Gastroesophageal sphincter (tissue), 4 donors: ENCODE results near the gene PARP16. TPM values are rescaled to one million over a fixed set of nuclear protein-coding genes. Genes with fewer than 3 reads are reported as not detected.

Experiments
- ATAC-seq: fragments of 150-250 bp; one replicate; pipeline ENCODE4 v1.9.1; 2016; ENCODE audit warnings: mild to moderate bottlenecking, moderate library complexity
- H3K27ac ChIP-seq, 4 donors: fragments of 200-600 bp; sonication (generic) in 3 of 4; 1 replicate in 3 of 4; 2 replicates in 1 of 4; pipeline ENCODE4 v1.5.1; 2016 to 2019
- H3K27me3 ChIP-seq: fragments of 200-600 bp; sonication (generic); one replicate; pipeline ENCODE4 v1.5.1; 2019
- H3K36me3 ChIP-seq, 2 donors: fragments of 200-600 bp; sonication (generic); one replicate each; pipeline ENCODE4 v1.5.1; 2019; ENCODE audit warnings: control low read depth in 1 of 2
- H3K4me1 ChIP-seq, 3 donors: fragments of 200-600 bp; sonication (generic); 1 replicate in 2 of 3; 2 replicates in 1 of 3; pipeline ENCODE4 v1.5.1; 2016 to 2019; ENCODE audit warnings: control low read depth in 2 of 3
- H3K4me3 ChIP-seq, 2 donors: fragments of 200-600 bp; sonication (generic); one replicate each; pipeline ENCODE4 v1.5.1; 2019; ENCODE audit warnings: mild to moderate bottlenecking in 1 of 2, moderate library complexity in 1 of 2
- H3K9me3 ChIP-seq, 3 donors: fragments of 200-600 bp; sonication (generic); one replicate each; pipeline ENCODE4 v1.5.1; 2017 to 2019; ENCODE audit warnings: control low read depth in 2 of 3
- CTCF ChIP-seq, 4 experiments: fragments of 200-600 bp in 2 of 4; fragments of 450-650 bp in 2 of 4; sonication (generic) in 1 of 4; IDR thresholded peaks; one replicate each; pipeline ENCODE4 v1.5.1; 2017 to 2019; ENCODE audit warnings: antibody characterized with exemption in 4 of 4, mild to moderate bottlenecking in 2 of 4, moderate library complexity in 2 of 4
- EP300 ChIP-seq: sonication (generic); formaldehyde crosslinking; IDR thresholded peaks from one replicate; pipeline ENCODE4 v1.6.1; 2017; ENCODE audit warnings: antibody characterized with exemption, mild to moderate bottlenecking
- POLR2A ChIP-seq, 2 donors: fragments of 450-650 bp; IDR thresholded peaks; one replicate each; pipeline ENCODE4 v1.6.1; 2017; ENCODE audit warnings: antibody characterized with exemption in 2 of 2, mild to moderate bottlenecking in 2 of 2, moderate library complexity in 1 of 2
- POLR2AphosphoS5 ChIP-seq: sonication (generic); formaldehyde crosslinking; IDR thresholded peaks from one replicate; pipeline ENCODE4 v1.6.1; 2017; ENCODE audit warnings: antibody characterized with exemption
- WGBS, 2 donors: methylation state at CpG; one replicate each; pipeline ENCODE4 v1.1.5; 2018; ENCODE audit warnings: low coverage in 1 of 2; 5-methylcytosine and 5-hydroxymethylcytosine counted together
- total RNA-seq, 4 donors: library from RNA; depleted of rRNA; stranded (reverse); fragments of >200 nt; gene quantifications; one replicate each; pipeline ENCODE4 v1.1.0, GENCODE V29; 2016

The PARP16 gene
- total RNA-seq, 4 donors from 2014 or later = 10.1 to 21.7 (median 14.1) TPM

GRCh38 chr15:65326818-65327217, 40.1 kb upstream of the PARP16 start:
- 50 to 75% methylated on average over 1 of the region's 2 CpGs for WGBS, 2 donors
- no peak for ATAC-seq

GRCh38 chr15:65326117-65326526, 39.4 kb upstream of the PARP16 start:
- peaks cover 0 to 6% (median 0%) of the 10 kb centered on the region in 3 donors for H3K4me1 ChIP-seq
- H3K36me3 ChIP-seq = no peaks in the 10 kb centered on the region
- TF ChIP-seq POLR2AphosphoS5 = no peak
- no peak for TF ChIP-seq CTCF (IDR thresholded peaks at IDR 0.05)
- no peak for TF ChIP-seq POLR2A (IDR thresholded peaks at IDR 0.05)
- no peak for TF ChIP-seq EP300
- WGBS, 2 donors = 60% methylated on average over 1 of the region's 12 CpGs; no CpG with 5 or more reads in 1 of the 2 donors
- no peak overlapping the region for H3K4me3 ChIP-seq
- H3K9me3 ChIP-seq = no peaks in the 10 kb centered on the region
- H3K27me3 ChIP-seq = no peaks in the 10 kb centered on the region
- H3K27ac ChIP-seq = no peak overlapping the region
- peak; percentile 68 for ATAC-seq

More at GRCh38 chr15:65326818-65327217, 40.1 kb upstream of the PARP16 start:
- H3K27ac ChIP-seq = no peak overlapping the region
- H3K9me3 ChIP-seq = no peaks in the 10 kb centered on the region
- H3K36me3 ChIP-seq = no peaks in the 10 kb centered on the region
- H3K4me1 ChIP-seq = peaks cover 0 to 6% (median 0%) of the 10 kb centered on the region in 3 donors
- no peaks in the 10 kb centered on the region for H3K27me3 ChIP-seq
- no peak for TF ChIP-seq CTCF (IDR thresholded peaks at IDR 0.05)
- TF ChIP-seq EP300 = no peak
- TF ChIP-seq POLR2A (IDR thresholded peaks at IDR 0.05) = no peak
- no peak for TF ChIP-seq POLR2AphosphoS5
- H3K4me3 ChIP-seq = no peak overlapping the region

GRCh38 chr15:65323071-65323511, 36.4 kb upstream of the PARP16 start:
- 3 to 5% methylated on average over 4 of the region's 9 CpGs for WGBS, 2 donors
- H3K27me3 ChIP-seq = no peaks in the 10 kb centered on the region
- TF ChIP-seq POLR2A (IDR thresholded peaks at IDR 0.05) = no peak
- TF ChIP-seq CTCF (IDR thresholded peaks at IDR 0.05) = no peak
- TF ChIP-seq POLR2AphosphoS5 = no peak
- TF ChIP-seq EP300 = no peak

GRCh38 chr15:65318870-65319356, 32.2 kb upstream of the PARP16 start:
- no peak overlapping the region for H3K4me3 ChIP-seq
- peak; percentile 95 for ATAC-seq
- H3K27ac ChIP-seq = no peak overlapping the region
- peaks cover 0 to 6% (median 0%) of the 10 kb centered on the region in 3 donors for H3K4me1 ChIP-seq
- peaks cover 4% of the 10 kb centered on the region for H3K27me3 ChIP-seq
- H3K36me3 ChIP-seq = no peaks in the 10 kb centered on the region
- H3K9me3 ChIP-seq = no peaks in the 10 kb centered on the region
- 0 to 33% methylated on average over 1 to 5 of the region's 5 CpGs for WGBS, 2 donors
- TF ChIP-seq EP300 (no peak), CTCF (IDR thresholded peaks at IDR 0.05) (peak in 3 of 4 experiments; percentile 93 to 96 (median 94))

More at GRCh38 chr15:65323071-65323511, 36.4 kb upstream of the PARP16 start:
- H3K9me3 ChIP-seq = no peaks in the 10 kb centered on the region
- no peak overlapping the region for H3K4me3 ChIP-seq
- H3K36me3 ChIP-seq = no peaks in the 10 kb centered on the region
- peaks cover 0 to 6% (median 0%) of the 10 kb centered on the region in 3 donors for H3K4me1 ChIP-seq
- no peak for ATAC-seq
- no peak overlapping the region for H3K27ac ChIP-seq

GRCh38 chr15:65312400-65312916, 25.8 kb upstream of the PARP16 start:
- 60 to 65% methylated on average over 11 of the region's 11 CpGs for WGBS, 2 donors
- no peak for ATAC-seq
- Histone ChIP-seq H3K27ac (no peak overlapping the region), H3K4me3 (no peak overlapping the region), H3K4me1 (no peaks in the 10 kb centered on the region), H3K27me3 (peaks cover 4% of the 10 kb centered on the region), H3K9me3 (no peaks in the 10 kb centered on the region), H3K36me3 (no peaks in the 10 kb centered on the region)
- TF ChIP-seq CTCF (IDR thresholded peaks at IDR 0.05) (no peak), POLR2AphosphoS5 (no peak), POLR2A (IDR thresholded peaks at IDR 0.05) (no peak), EP300 (no peak)
